Adrenal gland (tissue), 12 donors: ENCODE data around the gene PRKCA. TPM values are rescaled to one million over a fixed set of nuclear protein-coding genes. Genes with fewer than 3 reads are reported as not detected.

ENCODE experiments used
- DNase-seq, 7 donors: peaks; one replicate each; pipeline ENCODE4 v3.0.0-alpha.2; 2019 to 2020
- H3K27ac ChIP-seq, 5 donors: fragments of 200-600 bp; sonication (generic) in 4 of 5; 1 replicate in 3 of 5; 2 replicates in 2 of 5; pipeline versions ENCODE4 v1.5.1 to v1.8.0; 2016 to 2020; ENCODE audit warnings: mild to moderate bottlenecking in 1 of 5
- H3K27me3 ChIP-seq: fragments of 200-600 bp; 2 replicates; pipeline ENCODE4 v1.8.0; 2021
- H3K36me3 ChIP-seq, 2 donors: fragments of 200-600 bp; replicated peaks in 1 of 2; 1 replicate in 1 of 2; 2 replicates in 1 of 2; pipeline versions ENCODE4 v1.5.1 to v1.8.0; 2018 to 2022
- H3K4me1 ChIP-seq, 2 donors: fragments of 200-600 bp; replicated peaks in 1 of 2; 1 replicate in 1 of 2; 2 replicates in 1 of 2; pipeline versions ENCODE4 v1.5.1 to v1.8.0; 2018 to 2021
- H3K4me3 ChIP-seq, 4 donors: fragments of 200-600 bp; sonication (generic) in 3 of 4; one replicate each; pipeline ENCODE4 v1.5.1; 2016 to 2018
- H3K9me3 ChIP-seq, 3 donors: fragments of 200-600 bp; sonication (generic) in 1 of 3; replicated peaks in 1 of 3; 1 replicate in 2 of 3; 2 replicates in 1 of 3; pipeline versions ENCODE4 v1.5.1 to v1.8.0; 2016 to 2021
- CTCF ChIP-seq, 6 experiments: fragments of 450-650 bp in 4 of 6; fragments of 200-600 bp in 2 of 6; sonication (generic) in 1 of 6; IDR thresholded peaks; 1 replicate in 5 of 6; 2 replicates in 1 of 6; pipeline versions ENCODE4 v1.5.1 to v1.8.0; 2016 to 2021; ENCODE audit warnings: antibody characterized with exemption in 6 of 6, mild to moderate bottlenecking in 2 of 6, moderate library complexity in 1 of 6
- POLR2A ChIP-seq, 2 donors: fragments of 450-650 bp; IDR thresholded peaks; one replicate each; pipeline ENCODE4 v1.6.1; 2017; ENCODE audit warnings: antibody characterized with exemption in 2 of 2, mild to moderate bottlenecking in 2 of 2, moderate library complexity in 1 of 2
- whole genome bisulfite sequencing, 4 donors: extraction: QIAGEN DNeasy Blood & Tissue Kit in 2 of 4; methylation state at CpG; one replicate each; pipeline versions ENCODE4 v1.1.5 to v1.1.7; 2013 to 2017; 5-methylcytosine and 5-hydroxymethylcytosine counted together
- intact Hi-C, 2 donors: fragments of 100-400 bp; cut with DNase I; formaldehyde crosslinking; loops; one replicate each; pipeline versions ENCODE4 v1.14.1 to v1.15.0; 2022 to 2023
- polyA plus RNA-seq, 3 donors: library from polyadenylated mRNA; stranded (reverse); fragments of 200-250 nt in 2 of 3; fragments of 350-450 nt in 1 of 3; fragmentation: Illumina TruSeq in 1 of 3; extraction: RNeasy Lipid Tissue Mini Kit (QIAGEN cat#74804) in 1 of 3; gene quantifications; one replicate each; pipeline ENCODE4 v1.2.3, GENCODE V29; 2013 to 2014
- total RNA-seq, 9 donors: library from RNA; depleted of rRNA in 4 of 9; stranded (reverse); fragments of >200 nt in 4 of 9; fragments of 120-200 nt in 1 of 9; fragmentation: NEBNext Ultra II Directional in 1 of 9; extraction: Animal tissue kit (Norgen Biotek cat#: 25700) in 1 of 9; gene quantifications; one replicate each; pipeline versions ENCODE4 v1.1.0 to v1.2.4, GENCODE V29; 2013 to 2023
- donor health status: healthy with polysubstance abuse.
- donor health status: Bipolar disorder and iron deficiency.
- donor health status: DM: yes; HTN: yes; CAD: no.
- donor health status: DM: no; HTN: no; CAD: no.
- donor health status: DM: no; HTN: no; CAD: no.
- donor health status: DM: yes; HTN: yes; CAD: no.

The PRKCA gene
- total and polyA plus RNA-seq, 12 donors: 15.1 to 202 (median 84.1) TPM

GRCh38 chr17:66557200-66557599, 254.8 kb downstream of the PRKCA start:
- DNase-seq: no peak
- intact Hi-C loops: no loop called here
- no peaks in the 10 kb centered on the region for H3K9me3 ChIP-seq
- 83 to 89% (median 87%) methylated on average over 3 of the region's 3 CpGs for WGBS, 4 donors
- no peak for TF ChIP-seq POLR2A (IDR thresholded peaks at IDR 0.05)
- no peak for TF ChIP-seq CTCF (IDR thresholded peaks at IDR 0.05)
- no peak overlapping the region for H3K27ac ChIP-seq
- H3K27me3 ChIP-seq: no peaks in the 10 kb centered on the region
- no peaks in the 10 kb centered on the region for H3K36me3 ChIP-seq
- H3K4me3 ChIP-seq: no peak overlapping the region
- H3K4me1 ChIP-seq: no peaks in the 10 kb centered on the region

- no peak for DNase-seq
- H3K4me3 ChIP-seq: no peak overlapping the region
- H3K9me3 ChIP-seq: no peaks in the 10 kb centered on the region
- H3K27me3 ChIP-seq: no peaks in the 10 kb centered on the region
- 88 to 93% (median 92%) methylated on average over 7 to 8 of the region's 8 CpGs for WGBS, 4 donors
- no peak for TF ChIP-seq POLR2A (IDR thresholded peaks at IDR 0.05)
- TF ChIP-seq CTCF (IDR thresholded peaks at IDR 0.05): no peak
- no peak overlapping the region for H3K27ac ChIP-seq
- intact Hi-C loops: no loop called here
- H3K36me3 ChIP-seq: no peaks in the 10 kb centered on the region
- H3K4me1 ChIP-seq: no peaks in the 10 kb centered on the region
These were observed 255.5 kb downstream of the PRKCA start for GRCh38 chr17:66557886-66558285.

- no peaks in the 10 kb centered on the region for H3K27me3 ChIP-seq
- peak in 1 of 7 donors; percentile 5 for DNase-seq
- no peaks in the 10 kb centered on the region for H3K9me3 ChIP-seq
- H3K4me1 ChIP-seq: peaks cover 0 to 4% of the 10 kb centered on the region in 2 donors
- H3K4me3 ChIP-seq: no peak overlapping the region
- intact Hi-C loops: no loop called here
- WGBS, 4 donors: 90 to 95% (median 94%) methylated on average over 7 of the region's 7 CpGs
- no peak overlapping the region for H3K27ac ChIP-seq
- TF ChIP-seq CTCF (IDR thresholded peaks at IDR 0.05) (no peak), POLR2A (IDR thresholded peaks at IDR 0.05) (no peak)
- H3K36me3 ChIP-seq: no peaks in the 10 kb centered on the region
These were observed 258.3 kb downstream of the PRKCA start for GRCh38 chr17:66560691-66561090.

GRCh38 chr17:66562119-66562518, 259.7 kb downstream of the PRKCA start:
- intact Hi-C loops: no loop called here
- H3K36me3 ChIP-seq: no peaks in the 10 kb centered on the region
- H3K27ac ChIP-seq: no peak overlapping the region
- peaks cover 0 to 4% of the 10 kb centered on the region in 2 donors for H3K4me1 ChIP-seq
- no peaks in the 10 kb centered on the region for H3K9me3 ChIP-seq
- DNase-seq: no peak
- no peaks in the 10 kb centered on the region for H3K27me3 ChIP-seq
- no peak for TF ChIP-seq POLR2A (IDR thresholded peaks at IDR 0.05)
- no peak for TF ChIP-seq CTCF (IDR thresholded peaks at IDR 0.05)
- no peak overlapping the region for H3K4me3 ChIP-seq
